ENCODE data around the gene RAB5A.
"Not testable (repeated sequence)": the region's sequence is repeated elsewhere in the genome, so short reads cannot be mapped to it uniquely, and the experiment has no call there.

RAB5A gene

GRCh38 chr3:19946832-19947548 is at the start of gene RAB5A:
TSS of gene RAB5A (plus strand) at chr3:19947097. CDS start at chr3:19950899, 3,802 bp downstream.
- peak; percentile 97 for DNase-seq (ENCODE audit: low read depth)

GRCh38 chr3:19898721-19899120 is 48.2 kb upstream of the RAB5A start:
- DNase-seq (ENCODE audit: low read depth) = no peak

- no peak for DNase-seq (ENCODE audit: low read depth)
These were observed 47.6 kb upstream of the RAB5A start for GRCh38 chr3:19899264-19899663.

GRCh38 chr3:19899833-19900232 is 47.1 kb upstream of the RAB5A start:
- DNase-seq (ENCODE audit: low read depth) = not testable (repeated sequence)

GRCh38 chr3:19901337-19901736 is 45.6 kb upstream of the RAB5A start:
- DNase-seq (ENCODE audit: low read depth) = no peak

GRCh38 chr3:19901918-19902317 is 45.0 kb upstream of the RAB5A start:
- no peak for DNase-seq (ENCODE audit: low read depth)

- no peak for DNase-seq (ENCODE audit: low read depth)
These were observed 43.2 kb upstream of the RAB5A start for GRCh38 chr3:19903649-19904048.

GRCh38 chr3:19907523-19907922 is 39.4 kb upstream of the RAB5A start:
- DNase-seq (ENCODE audit: low read depth) = no peak

- DNase-seq (ENCODE audit: low read depth) = no peak
These were observed 35.4 kb upstream of the RAB5A start for GRCh38 chr3:19911452-19911851.

GRCh38 chr3:19917167-19917566 is 29.7 kb upstream of the RAB5A start:
- no peak for DNase-seq (ENCODE audit: low read depth)

GRCh38 chr3:19920401-19921080 is 26.4 kb upstream of the RAB5A start:
- DNase-seq (ENCODE audit: low read depth) = no peak

GRCh38 chr3:19931180-19931692 is 15.7 kb upstream of the RAB5A start:
- no peak for DNase-seq (ENCODE audit: low read depth)

- DNase-seq (ENCODE audit: low read depth) = no peak
These were observed 15.1 kb upstream of the RAB5A start for GRCh38 chr3:19931767-19932188.

GRCh38 chr3:19932422-19932821 is 14.5 kb upstream of the RAB5A start:
- DNase-seq (ENCODE audit: low read depth) = no peak

- no peak for DNase-seq (ENCODE audit: low read depth)
These were observed 12.8 kb upstream of the RAB5A start, which contains the start of gene EFHB for GRCh38 chr3:19934098-19934566. TSS of gene EFHB (minus strand) at chr3:19934217. CDS start at chr3:19934018, 199 bp downstream.

GRCh38 chr3:19937459-19938294 is 9.2 kb upstream of the RAB5A start:
- no peak for DNase-seq (ENCODE audit: low read depth)

GRCh38 chr3:19938295-19938627 is 8.6 kb upstream of the RAB5A start:
- no peak for DNase-seq (ENCODE audit: low read depth)

- no peak for DNase-seq (ENCODE audit: low read depth)
These were observed 6.3 kb upstream of the RAB5A start for GRCh38 chr3:19940643-19941042.

GRCh38 chr3:19945534-19945933 is 1.4 kb upstream of the RAB5A start:
- no peak for DNase-seq (ENCODE audit: low read depth)

- DNase-seq (ENCODE audit: low read depth) = no peak
These were observed 697 bp upstream of the RAB5A start for GRCh38 chr3:19945969-19946831.

- DNase-seq (ENCODE audit: low read depth) = no peak
These were observed 790 bp downstream of the RAB5A start for GRCh38 chr3:19947549-19948225.
